ENCODE data around the gene HOXB9. TPM values are rescaled to one million over a fixed set of nuclear protein-coding genes. Genes with fewer than 3 reads are reported as not detected.

Gene HOXB9
- total and polyA plus RNA-seq, 8 donors, result 0.25 TPM; not detected in 7

DNA sequence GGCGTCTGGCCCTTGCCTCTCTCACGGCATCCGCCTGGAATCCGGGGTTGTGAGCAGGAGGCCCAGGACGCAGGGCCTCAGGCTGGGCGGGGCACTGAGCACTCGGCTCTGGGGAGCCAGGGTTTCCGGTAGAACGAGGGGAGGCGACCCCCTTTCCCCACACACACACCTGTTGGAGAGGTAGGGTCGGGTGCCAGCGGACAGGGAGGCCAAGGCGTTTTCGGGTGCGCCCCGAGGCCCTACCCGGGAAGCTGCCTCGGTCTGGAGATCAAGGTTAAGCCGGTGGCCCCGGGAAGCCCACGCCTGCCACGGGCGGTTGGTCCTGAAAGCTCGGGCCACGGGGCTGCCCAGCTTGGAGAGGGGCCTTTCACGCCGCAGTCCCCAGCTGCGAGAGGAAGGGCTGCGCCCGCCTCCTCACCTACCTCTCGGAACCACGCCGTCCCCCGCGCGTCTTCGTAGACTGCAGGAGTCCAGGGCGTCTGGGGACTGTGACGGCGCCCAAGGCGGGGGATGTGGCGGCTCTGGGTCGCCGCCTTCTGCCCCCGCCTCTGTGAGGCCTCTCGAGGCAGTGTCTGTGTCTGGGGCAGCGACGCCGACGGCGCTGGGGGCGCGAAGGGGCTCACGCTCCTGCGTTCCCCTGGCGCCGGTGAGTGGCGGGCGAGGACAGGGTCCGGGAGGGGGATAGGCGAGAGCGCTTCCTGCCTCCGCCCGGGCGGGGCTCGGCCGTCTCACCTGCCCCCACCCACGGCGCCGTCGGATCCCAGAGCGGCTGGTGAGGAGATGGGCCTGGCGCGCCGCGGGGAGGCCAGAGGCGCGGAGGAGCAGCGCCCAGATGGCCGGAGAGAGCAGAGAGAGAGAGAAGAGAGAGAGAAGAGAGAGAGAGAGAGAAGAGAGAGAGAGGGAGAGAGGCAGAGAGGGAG is 20.3 kb upstream of the HOXB9 start:
- intact Hi-C loops (cut with DNase I), result no loop called here
- DNase-seq (no peak), FAIRE-seq (no peak)

DNA sequence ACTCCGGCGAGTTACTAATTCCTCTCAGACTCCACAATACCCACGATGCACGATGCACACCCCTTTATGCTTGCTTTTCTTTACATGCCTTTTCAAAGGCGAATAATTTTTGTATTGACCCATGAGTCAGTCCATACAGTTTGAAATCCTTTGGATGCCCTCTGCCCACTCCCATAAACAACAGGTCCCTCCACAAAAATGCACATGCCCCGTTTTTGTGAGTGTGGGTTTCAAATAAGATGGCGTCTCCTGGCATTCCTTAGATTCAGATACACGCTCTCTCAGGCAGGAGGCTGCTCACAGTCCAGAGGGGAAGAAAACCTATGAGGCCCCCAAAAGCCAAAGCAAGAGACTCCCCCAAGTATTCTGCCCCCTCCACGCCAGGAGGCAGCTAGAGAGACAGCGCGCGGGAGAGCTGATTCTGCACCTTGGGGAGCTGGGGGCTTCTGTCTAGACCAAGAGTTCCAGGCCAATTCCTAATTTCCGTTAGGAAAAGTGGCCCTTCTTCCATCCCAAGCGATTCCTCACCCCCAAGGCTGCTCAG is 19.6 kb upstream of the HOXB9 start:
- FAIRE-seq, result no peak
- 10 to 12% methylated on average over 14 of the region's 14 CpGs for WGBS, 2 donors
- intact Hi-C loops (cut with DNase I), result no loop called here
- H3K9me3 ChIP-seq, result no peaks in the 10 kb centered on the region
- ATAC-seq, result no peak
- H3K36me3 ChIP-seq, result no peaks in the 10 kb centered on the region
- H3K27me3 ChIP-seq, result peaks cover 3 to 52% (median 19%) of the 10 kb centered on the region in 4 donors
- H3K27ac ChIP-seq, result no peak overlapping the region
- DNase-seq, result no peak
- TF ChIP-seq, protein P1, sequence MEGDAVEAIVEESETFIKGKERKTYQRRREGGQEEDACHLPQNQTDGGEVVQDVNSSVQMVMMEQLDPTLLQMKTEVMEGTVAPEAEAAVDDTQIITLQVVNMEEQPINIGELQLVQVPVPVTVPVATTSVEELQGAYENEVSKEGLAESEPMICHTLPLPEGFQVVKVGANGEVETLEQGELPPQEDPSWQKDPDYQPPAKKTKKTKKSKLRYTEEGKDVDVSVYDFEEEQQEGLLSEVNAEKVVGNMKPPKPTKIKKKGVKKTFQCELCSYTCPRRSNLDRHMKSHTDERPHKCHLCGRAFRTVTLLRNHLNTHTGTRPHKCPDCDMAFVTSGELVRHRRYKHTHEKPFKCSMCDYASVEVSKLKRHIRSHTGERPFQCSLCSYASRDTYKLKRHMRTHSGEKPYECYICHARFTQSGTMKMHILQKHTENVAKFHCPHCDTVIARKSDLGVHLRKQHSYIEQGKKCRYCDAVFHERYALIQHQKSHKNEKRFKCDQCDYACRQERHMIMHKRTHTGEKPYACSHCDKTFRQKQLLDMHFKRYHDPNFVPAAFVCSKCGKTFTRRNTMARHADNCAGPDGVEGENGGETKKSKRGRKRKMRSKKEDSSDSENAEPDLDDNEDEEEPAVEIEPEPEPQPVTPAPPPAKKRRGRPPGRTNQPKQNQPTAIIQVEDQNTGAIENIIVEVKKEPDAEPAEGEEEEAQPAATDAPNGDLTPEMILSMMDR (IDR thresholded peaks at IDR 0.05), result no peak
- H3K4me1 ChIP-seq, result no peaks in the 10 kb centered on the region
- H3K4me3 ChIP-seq, result no peak overlapping the region

More for the DNA sequence above, 20.3 kb upstream of the HOXB9 start:
- H3K9me3 ChIP-seq, result no peaks in the 10 kb centered on the region
- ATAC-seq, result no peak
- TF ChIP-seq, protein P1 (IDR thresholded peaks at IDR 0.05), result no peak
- no peak overlapping the region for H3K27ac ChIP-seq
- H3K4me3 ChIP-seq, result no peak overlapping the region
- WGBS, 2 donors, result 3% methylated on average over 77 to 80 of the region's 80 CpGs
- H3K36me3 ChIP-seq, result no peaks in the 10 kb centered on the region
- no peaks in the 10 kb centered on the region for H3K4me1 ChIP-seq
- H3K27me3 ChIP-seq, result peaks cover 3 to 47% (median 17%) of the 10 kb centered on the region in 4 donors

DNA sequence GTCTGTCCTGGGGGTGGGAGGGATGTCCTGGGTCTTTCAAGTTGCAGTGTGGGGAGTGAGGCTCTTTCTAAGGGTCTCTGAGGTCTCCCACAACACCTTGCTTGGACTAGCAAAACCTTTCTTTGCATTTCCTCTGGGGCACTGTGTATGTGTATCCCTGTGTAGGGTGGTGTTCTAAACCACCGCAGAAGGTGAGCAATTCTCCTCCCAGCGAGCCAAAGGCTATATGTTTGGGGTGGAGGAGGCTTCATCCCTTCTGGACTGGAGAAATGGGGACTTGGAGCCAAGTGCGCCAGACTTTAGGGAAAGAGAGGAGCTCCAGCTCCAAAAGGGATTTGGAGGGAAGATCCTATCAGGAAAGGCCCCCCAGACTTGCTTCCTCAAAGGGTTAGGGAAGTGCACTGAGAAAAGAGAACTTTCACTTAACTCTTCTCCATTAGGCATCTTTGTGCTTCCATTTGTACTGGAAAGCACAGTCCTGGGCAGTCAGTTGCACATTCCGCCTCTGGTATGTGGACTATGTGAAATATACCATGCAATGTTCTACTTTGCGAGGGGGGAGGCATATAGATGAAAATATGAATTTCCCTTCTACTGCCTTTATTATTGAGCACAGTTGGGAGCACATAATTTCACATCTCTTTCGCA is 18.9 kb upstream of the HOXB9 start:
- H3K27ac ChIP-seq, result no peak overlapping the region
- TF ChIP-seq, protein P1 (IDR thresholded peaks at IDR 0.05), result no peak
- intact Hi-C loops (cut with DNase I), result no loop called here
- 21 to 27% methylated on average over 6 of the region's 6 CpGs for WGBS, 2 donors
- no peaks in the 10 kb centered on the region for H3K4me1 ChIP-seq
- H3K27me3 ChIP-seq, result peaks cover 3 to 46% (median 19%) of the 10 kb centered on the region in 4 donors
- FAIRE-seq (no peak), ATAC-seq (no peak), DNase-seq (no peak)
- H3K36me3 ChIP-seq, result no peaks in the 10 kb centered on the region
- H3K9me3 ChIP-seq, result no peaks in the 10 kb centered on the region
- H3K4me3 ChIP-seq, result no peak overlapping the region

DNA sequence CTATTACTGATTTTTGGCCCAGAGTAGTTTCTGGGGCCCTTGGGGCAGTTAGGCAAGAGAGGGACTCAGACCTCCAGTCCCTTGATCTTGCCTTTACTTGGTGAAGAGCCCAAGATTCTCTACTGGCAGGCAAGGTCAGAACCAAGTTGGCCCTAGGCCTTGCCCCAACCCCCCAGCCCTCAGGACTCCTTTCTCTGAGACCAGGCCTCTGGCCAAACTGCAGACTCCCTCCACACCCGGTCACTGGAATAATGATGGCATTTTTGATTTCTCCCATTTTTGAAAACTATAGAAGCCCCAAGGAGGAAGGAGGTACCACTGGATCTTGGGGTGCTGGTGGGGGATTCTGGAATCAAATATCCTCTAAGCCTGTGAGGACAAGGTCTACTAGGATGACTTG is 18.0 kb upstream of the HOXB9 start:
- no peak overlapping the region for H3K27ac ChIP-seq

More for the DNA sequence above, 18.0 kb upstream of the HOXB9 start:
- WGBS, 2 donors, result 80 to 82% methylated on average over 1 of the region's 1 CpG
- no peak for ATAC-seq
- intact Hi-C loops (cut with DNase I), result no loop called here
- DNase-seq, result no peak
- FAIRE-seq, result no peak
- H3K9me3 ChIP-seq, result no peaks in the 10 kb centered on the region
- TF ChIP-seq, protein P1 (IDR thresholded peaks at IDR 0.05), result no peak
- H3K4me3 ChIP-seq, result no peak overlapping the region
- H3K4me1 ChIP-seq, result no peaks in the 10 kb centered on the region
- no peaks in the 10 kb centered on the region for H3K36me3 ChIP-seq
- peaks cover 3 to 43% (median 19%) of the 10 kb centered on the region in 4 donors for H3K27me3 ChIP-seq

Measured in pancreas (tissue), 10 donors.